SK-N-SH (cell line): ENCODE results near the gene MT2A. TPM values are rescaled to one million over a fixed set of nuclear protein-coding genes. Genes with fewer than 3 reads are reported as not detected.

Experiments used
- CTCF ChIA-PET: fragments of 300-600, 350-600 bp; formaldehyde crosslinking; extraction: SDS; loops from one replicate; lab custom pipeline; 2021; lab: Yijun Ruan, JAX
- POLR2A ChIA-PET: fragments of 350-600 bp; sonication (Branson Sonifier 250); formaldehyde crosslinking; extraction: SDS; loops from one replicate; lab custom pipeline; 2020; ENCODE audit warnings: antibody characterized with exemption, inconsistent platforms; lab: Yijun Ruan, JAX
- DNase-seq: peaks from one replicate; pipeline ENCODE4 v3.0.0; 2012
- H2AFZ ChIP-seq: fragments of 200-600 bp; sonication (generic); 2 replicates; pipeline ENCODE4 v1.8.1; 2016; ENCODE audit warnings: antibody characterized with exemption, mild to moderate bottlenecking, low read depth
- H3F3A ChIP-seq: fragments of 200-600 bp; sonication (generic); replicated peaks from 2 replicates; pipeline ENCODE3; 2016; ENCODE audit warnings: antibody characterized with exemption, mild to moderate bottlenecking; ENCODE audit not compliant: insufficient read depth
- H3K27ac ChIP-seq, 2 experiments: fragments of 200-500 bp in 1 of 2; fragments of 200-600 bp in 1 of 2; sonication (Bioruptor generic) in 1 of 2; sonication (generic), shearing (Covaris generic) in 1 of 2; 2 replicates each; pipeline versions ENCODE4 v1.5.1 to v1.6.1; 2014 to 2016; ENCODE audit warnings: low read depth in 2 of 2, inconsistent platforms in 1 of 2, low read length in 1 of 2, mild to moderate bottlenecking in 1 of 2, mixed read lengths in 1 of 2
- H3K27me3 ChIP-seq: fragments of 200-600 bp; sonication (generic), shearing (Covaris generic); 2 replicates; pipeline ENCODE4 v1.6.1; 2016; ENCODE audit warnings: mixed run types; ENCODE audit not compliant: insufficient read depth
- H3K36me3 ChIP-seq, 2 experiments: fragments of 200-500 bp in 1 of 2; fragments of 200-600 bp in 1 of 2; sonication (Bioruptor generic) in 1 of 2; sonication (generic) in 1 of 2; replicated peaks in 1 of 2; 2 replicates each; pipeline versions ENCODE3 to v1.5.1; 2014 to 2016; ENCODE audit warnings: low read length in 1 of 2, mild to moderate bottlenecking in 1 of 2; ENCODE audit not compliant: insufficient read depth in 2 of 2, control insufficient read depth in 1 of 2
- H3K4me1 ChIP-seq, 2 experiments: fragments of 200-500 bp in 1 of 2; fragments of 200-600 bp in 1 of 2; sonication (Bioruptor generic) in 1 of 2; sonication (generic), shearing (Covaris generic) in 1 of 2; 2 replicates each; pipeline versions ENCODE4 v1.5.1 to v1.6.1; 2014 to 2016; ENCODE audit warnings: low read depth in 1 of 2, low read length in 1 of 2, mixed run types in 1 of 2; ENCODE audit not compliant: insufficient read depth in 2 of 2, control insufficient read depth in 1 of 2
- H3K4me2 ChIP-seq: fragments of 200-600 bp; sonication (generic), shearing (Covaris generic); 2 replicates; pipeline ENCODE4 v1.6.1; 2017; ENCODE audit warnings: mixed run types
- H3K4me3 ChIP-seq, 2 experiments: fragments of 200-500 bp in 1 of 2; fragments of 200-600 bp in 1 of 2; sonication (Bioruptor generic) in 1 of 2; sonication (generic), shearing (Covaris generic) in 1 of 2; 2 replicates each; pipeline versions ENCODE4 v1.5.1 to v1.8.1; 2014 to 2016; ENCODE audit warnings: low read depth in 2 of 2, inconsistent platforms in 1 of 2, low read length in 1 of 2, mild to moderate bottlenecking in 1 of 2, mixed read lengths in 1 of 2, moderate library complexity in 1 of 2
- H3K79me2 ChIP-seq: fragments of 200-600 bp; sonication (generic); 2 replicates; pipeline ENCODE4 v1.8.1; 2017; ENCODE audit warnings: mild to moderate bottlenecking; ENCODE audit not compliant: insufficient read depth
- H3K9ac ChIP-seq: fragments of 200-600 bp; sonication (generic); 2 replicates; pipeline ENCODE4 v1.6.1; 2017; ENCODE audit warnings: mixed run types
- H3K9me2 ChIP-seq: fragments of 200-600 bp; sonication (generic); 2 replicates; pipeline ENCODE4 v1.6.1; 2017; ENCODE audit warnings: mixed run types
- H3K9me3 ChIP-seq: fragments of 200-600 bp; sonication (generic); 2 replicates; pipeline ENCODE4 v1.6.1; 2017; ENCODE audit warnings: mixed run types, mild to moderate bottlenecking, moderate library complexity
- H4K20me1 ChIP-seq: fragments of 200-600 bp; sonication (generic); 2 replicates; pipeline ENCODE4 v1.6.1; 2017; ENCODE audit warnings: mild to moderate bottlenecking, mixed run types; ENCODE audit not compliant: insufficient read depth
- EP300 ChIP-seq, 2 experiments: IDR thresholded peaks; 2 replicates each; pipeline versions ENCODE4 v1.4.0 to v1.6.1; 2012; ENCODE audit warnings: borderline replicate concordance in 1 of 2, low read depth in 1 of 2, low read length in 1 of 2
- NFIC ChIP-seq: IDR thresholded peaks from 2 replicates; pipeline ENCODE4 v1.4.0; 2012; ENCODE audit warnings: borderline replicate concordance
- REST ChIP-seq: IDR thresholded peaks from 2 replicates; pipeline ENCODE4 v1.6.1; 2012; ENCODE audit warnings: mild to moderate bottlenecking, low read depth, low read length, moderate library complexity
- RFX5 ChIP-seq: IDR thresholded peaks from 2 replicates; pipeline ENCODE4 v1.6.1; 2012; ENCODE audit warnings: mild to moderate bottlenecking, improper control_type of control experiment, low read length
- RXRA ChIP-seq: IDR thresholded peaks from 2 replicates; pipeline ENCODE4 v1.4.0; 2012; ENCODE audit warnings: low read depth, mild to moderate bottlenecking, borderline replicate concordance
- TEAD4 ChIP-seq: IDR thresholded peaks from 2 replicates; pipeline ENCODE4 v1.4.0; 2012; ENCODE audit warnings: mild to moderate bottlenecking, borderline replicate concordance; ENCODE audit not compliant: insufficient read depth
- USF1 ChIP-seq: IDR thresholded peaks from 2 replicates; pipeline ENCODE4 v1.4.0; 2012; ENCODE audit warnings: low read depth, borderline replicate concordance
- WGBS: methylation state at CpG from one replicate; pipeline ENCODE4 v1.1.6; 2017; ENCODE audit warnings: low lambda C conversion rate; 5-methylcytosine and 5-hydroxymethylcytosine counted together
- polyA plus RNA-seq, 3 experiments: library from polyadenylated mRNA; depleted of rRNA; stranded (reverse); fragments of >200 nt; gene quantifications; 2 replicates each; pipeline ENCODE4 v1.2.3, GENCODE V29; 2012

The MT2A gene
- polyA plus RNA-seq, 1 of the 3 experiments (the other 2 are of a cell fraction) = 133 TPM

GRCh38 chr16:56645838-56646237, 37.5 kb downstream of the MT2A start:
- H3K4me3 ChIP-seq = no peak overlapping the region
- no peak overlapping the region for H2AFZ ChIP-seq
- TF ChIP-seq REST (peak; percentile 82), NFIC (no peak)
- CTCF ChIA-PET = no interaction called here
- no peak overlapping the region for H3K27ac ChIP-seq
- no peaks in the 10 kb centered on the region for H3K36me3 ChIP-seq
- H3K4me1 ChIP-seq = peaks cover 0 to 7% of the 10 kb centered on the region in 2 experiments; a peak in 2 of 4 replicates
- no peaks in the 10 kb centered on the region for H3K9me2 ChIP-seq
- no peaks in the 10 kb centered on the region for H3K9me3 ChIP-seq
- H3K9ac ChIP-seq = no peak overlapping the region
- POLR2A ChIA-PET = no interaction called here
- 0 out of 2 replicates have a peak, but pooled peaks cover 19% of the 10 kb centered on the region for H3K27me3 ChIP-seq
- no peaks in the 10 kb centered on the region for H3F3A ChIP-seq
- DNase-seq = no peak
- no peak overlapping the region for H3K4me2 ChIP-seq
- WGBS = 0% methylated on average over 1 of the region's 1 CpG
- H4K20me1 ChIP-seq = no peaks in the 10 kb centered on the region
- no peaks in the 10 kb centered on the region for H3K79me2 ChIP-seq

- no peak for DNase-seq
- Histone ChIP-seq H3K9ac (no peak overlapping the region), H2AFZ (no peak overlapping the region), H3K4me3 (no peak overlapping the region), H4K20me1 (no peaks in the 10 kb centered on the region), H3K9me3 (no peaks in the 10 kb centered on the region), H3K4me1 (peaks cover 0 to 7% of the 10 kb centered on the region in 2 experiments; a peak in 2 of 4 replicates), H3F3A (no peaks in the 10 kb centered on the region), H3K9me2 (no peaks in the 10 kb centered on the region), H3K36me3 (no peaks in the 10 kb centered on the region), H3K79me2 (no peaks in the 10 kb centered on the region), H3K4me2 (no peak overlapping the region), H3K27me3 (0 out of 2 replicates have a peak, but pooled peaks cover 19% of the 10 kb centered on the region), H3K27ac (no peak overlapping the region)
- WGBS = 74% methylated on average over 11 of the region's 33 CpGs
- ChIA-PET CTCF (no interaction called here), POLR2A (no interaction called here)
- TF ChIP-seq USF1 = no peak
- no peak for TF ChIP-seq RXRA
- no peak for TF ChIP-seq RFX5
- no peak for TF ChIP-seq EP300 (IDR thresholded peaks at IDR 0.05; ENCODE audit: borderline replicate concordance in 1 of 2, low read depth in 1 of 2, low read length in 1 of 2)
- TF ChIP-seq TEAD4 = no peak
These were observed 39.5 kb downstream of the MT2A start for GRCh38 chr16:56647641-56648431.
